H1 (cell line): Measurements from ENCODE around the gene USP53. TPM values are rescaled to one million over a fixed set of nuclear protein-coding genes. Genes with fewer than 3 reads are reported as not detected.
A peak's percentile ranks its signal among the peaks of the same experiment; 100 is the strongest.

Source experiments
- CTCF ChIA-PET: fragments of 300-600 bp; sonication (Branson Sonifier 250); formaldehyde crosslinking; loops from one replicate; lab custom pipeline; 2021; ENCODE audit not compliant: partially characterized antibody; lab: Charles Lee
- POLR2A ChIA-PET: fragments of 300-600 bp; sonication (Branson Sonifier 250); formaldehyde crosslinking; loops from one replicate; lab custom pipeline; 2021; ENCODE audit warnings: inconsistent platforms; ENCODE audit not compliant: partially characterized antibody; lab: Charles Lee
- DNase-seq, 2 experiments: peaks; one replicate each; pipeline versions ENCODE4 v3.0.0 to v3.0.0-alpha.2; 2010 to 2022; ENCODE audit warnings: low spot score in 2 of 2, low read depth in 1 of 2, mixed read lengths in 1 of 2
- FAIRE-seq: peaks from 2 replicates; lab custom pipeline; 2011; peaks lifted over from hg19 to GRCh38; lab: Jason Lieb, UNC
- H2AFZ ChIP-seq: 2 replicates; pipeline ENCODE4 v1.8.1; 2012; ENCODE audit warnings: low read length, inconsistent platforms
- H2AK5ac ChIP-seq: 2 replicates; pipeline ENCODE4 v1.6.1; 2013; ENCODE audit warnings: low read depth, low read length
- H2BK120ac ChIP-seq: replicated peaks from 2 replicates; pipeline ENCODE3; 2013; ENCODE audit warnings: low read depth, low read length, inconsistent platforms
- H2BK12ac ChIP-seq: 2 replicates; pipeline ENCODE4 v1.6.1; 2013; ENCODE audit warnings: low read depth, low read length
- H2BK15ac ChIP-seq: 2 replicates; pipeline ENCODE4 v1.6.1; 2013; ENCODE audit warnings: low read length
- H2BK20ac ChIP-seq: 2 replicates; pipeline ENCODE4 v1.6.1; 2013; ENCODE audit warnings: low read length
- H2BK5ac ChIP-seq: 2 replicates; pipeline ENCODE4 v1.6.1; 2013; ENCODE audit warnings: low read depth, low read length
- H3K14ac ChIP-seq: 2 replicates; pipeline ENCODE4 v1.6.1; 2013; ENCODE audit warnings: inconsistent platforms; ENCODE audit not compliant: insufficient read length
- H3K18ac ChIP-seq: 2 replicates; pipeline ENCODE4 v1.6.1; 2013; ENCODE audit warnings: low read length; ENCODE audit errors: extremely low read depth
- H3K23ac ChIP-seq: 2 replicates; pipeline ENCODE4 v1.6.1; 2013; ENCODE audit warnings: inconsistent platforms; ENCODE audit not compliant: insufficient read length
- H3K23me2 ChIP-seq: 2 replicates; pipeline ENCODE4 v1.6.1; 2013; ENCODE audit warnings: low read depth, low read length
- H3K27ac ChIP-seq: 2 replicates; pipeline ENCODE4 v1.6.1; 2011; ENCODE audit warnings: low read depth, low read length, inconsistent platforms
- H3K27me3 ChIP-seq, 4 experiments: replicated peaks in 1 of 4; 1 replicate in 1 of 4; 2 replicates in 3 of 4; pipeline versions ENCODE4 v1.6.1 to v1.8.1; 2011 to 2013; ENCODE audit warnings: low read length in 3 of 4, mild to moderate bottlenecking in 3 of 4, inconsistent platforms in 2 of 4, mixed read lengths in 2 of 4, moderate library complexity in 1 of 4; ENCODE audit not compliant: control insufficient read depth in 3 of 4, insufficient read depth in 3 of 4; ENCODE audit errors: extremely low read depth in 1 of 4
- H3K36me3 ChIP-seq, 4 experiments: 2 replicates each; pipeline versions ENCODE4 v1.6.1 to v1.8.1; 2011 to 2013; ENCODE audit warnings: mild to moderate bottlenecking in 4 of 4, low read length in 3 of 4, moderate library complexity in 2 of 4, control low read depth in 1 of 4, inconsistent platforms in 1 of 4; ENCODE audit not compliant: insufficient read depth in 4 of 4, control insufficient read depth in 2 of 4
- H3K4ac ChIP-seq: replicated peaks from 2 replicates; pipeline ENCODE3; 2013; ENCODE audit warnings: low read length, low read depth, mixed read lengths, inconsistent platforms; ENCODE audit not compliant: insufficient read length
- H3K4me1 ChIP-seq, 4 experiments: replicated peaks in 1 of 4; 1 replicate in 1 of 4; 2 replicates in 3 of 4; pipeline versions ENCODE4 v1.6.1 to v1.8.1; 2011 to 2013; ENCODE audit warnings: low read length in 3 of 4, inconsistent platforms in 2 of 4, mixed read lengths in 1 of 4; ENCODE audit not compliant: insufficient read depth in 4 of 4, control insufficient read depth in 3 of 4
- H3K4me2 ChIP-seq, 2 experiments: 2 replicates each; pipeline versions ENCODE4 v1.6.1 to v1.8.1; 2011 to 2013; ENCODE audit warnings: low read depth in 2 of 2, low read length in 2 of 2, control low read depth in 1 of 2, inconsistent platforms in 1 of 2, mild to moderate bottlenecking in 1 of 2; ENCODE audit not compliant: insufficient read depth in 1 of 2
- H3K4me3 ChIP-seq, 4 experiments: fragments of 200-600, 300-600 bp in 1 of 4; sonication (generic), shearing (Covaris generic), sonication (Bioruptor Twin) in 1 of 4; 2 replicates each; pipeline versions ENCODE4 v1.5.1 to v1.8.1; 2011 to 2016; ENCODE audit warnings: low read length in 4 of 4, low read depth in 3 of 4, control low read depth in 2 of 4, inconsistent platforms in 2 of 4, mild to moderate bottlenecking in 2 of 4, mixed read lengths in 1 of 4, moderate library complexity in 1 of 4; ENCODE audit not compliant: insufficient read depth in 2 of 4; ENCODE audit errors: extremely low read depth in 1 of 4
- H3K56ac ChIP-seq: replicated peaks from 2 replicates; pipeline ENCODE3; 2013; ENCODE audit warnings: low read depth, mild to moderate bottlenecking, mixed read lengths, low read length, inconsistent platforms; ENCODE audit not compliant: insufficient read length
- H3K79me1 ChIP-seq: 2 replicates; pipeline ENCODE4 v1.6.1; 2013; ENCODE audit warnings: low read depth, low read length, control low read depth
- H3K79me2 ChIP-seq, 2 experiments: 2 replicates each; pipeline versions ENCODE4 v1.6.1 to v1.8.1; 2012 to 2013; ENCODE audit warnings: low read length in 2 of 2, mild to moderate bottlenecking in 2 of 2, inconsistent platforms in 1 of 2; ENCODE audit not compliant: insufficient read depth in 2 of 2, control insufficient read depth in 1 of 2
- H3K9ac ChIP-seq, 4 experiments: replicated peaks in 1 of 4; 1 replicate in 1 of 4; 2 replicates in 3 of 4; pipeline versions ENCODE4 v1.6.1 to v1.8.1; 2011 to 2013; ENCODE audit warnings: low read depth in 3 of 4, low read length in 3 of 4, control low read depth in 2 of 4, mild to moderate bottlenecking in 2 of 4, moderate library complexity in 2 of 4, inconsistent platforms in 1 of 4; ENCODE audit errors: extremely low read depth in 1 of 4
- H3K9me3 ChIP-seq, 2 experiments: 2 replicates each; pipeline versions ENCODE4 v1.6.1 to v1.8.1; 2012 to 2013; ENCODE audit warnings: mild to moderate bottlenecking in 2 of 2, moderate library complexity in 2 of 2, control low read depth in 1 of 2, inconsistent platforms in 1 of 2, low read depth in 1 of 2, low read length in 1 of 2, mixed read lengths in 1 of 2; ENCODE audit not compliant: insufficient read depth in 2 of 2
- H4K20me1 ChIP-seq, 2 experiments: replicated peaks in 1 of 2; 2 replicates each; pipeline versions ENCODE3 to v1.8.1; 2011 to 2013; ENCODE audit warnings: inconsistent platforms in 2 of 2, low read length in 2 of 2, mild to moderate bottlenecking in 1 of 2; ENCODE audit not compliant: insufficient read depth in 2 of 2, control insufficient read depth in 1 of 2
- H4K5ac ChIP-seq: 2 replicates; pipeline ENCODE4 v1.6.1; 2013; ENCODE audit warnings: low read length, low read depth, mixed read lengths, inconsistent platforms; ENCODE audit not compliant: insufficient read length
- H4K8ac ChIP-seq: 2 replicates; pipeline ENCODE4 v1.8.0; 2013; ENCODE audit warnings: mild to moderate bottlenecking, moderate library complexity, low read length, inconsistent platforms; ENCODE audit not compliant: insufficient read depth; ENCODE audit errors: extremely low read depth
- H4K91ac ChIP-seq: replicated peaks from 2 replicates; pipeline ENCODE3; 2013; ENCODE audit warnings: low read length, mixed read lengths, inconsistent platforms; ENCODE audit not compliant: insufficient read length
- BCL11A ChIP-seq, 2 experiments: IDR thresholded peaks; one replicate each; pipeline ENCODE4 v1.6.1; 2011; ENCODE audit warnings: low read depth in 2 of 2, low read length in 2 of 2, mild to moderate bottlenecking in 2 of 2
- CHD2 ChIP-seq: IDR thresholded peaks from 2 replicates; pipeline ENCODE4 v1.6.1; 2012; ENCODE audit warnings: low read length, improper control_type of control experiment
- KDM5A ChIP-seq: fragments of 200-600 bp; IDR thresholded peaks from 2 replicates; pipeline ENCODE4 v1.7.1; 2012; ENCODE audit warnings: mild to moderate bottlenecking, low read length, inconsistent platforms, mixed read lengths
- MAFK ChIP-seq: IDR thresholded peaks from 2 replicates; pipeline ENCODE4 v1.6.1; 2012; ENCODE audit warnings: low read depth, mild to moderate bottlenecking, improper control_type of control experiment, low read length
- RBBP5 ChIP-seq: IDR thresholded peaks from 2 replicates; pipeline ENCODE4 v1.7.1; 2012; ENCODE audit warnings: low read depth, mild to moderate bottlenecking, inconsistent platforms, low read length, moderate library complexity, borderline replicate concordance
- RFX5 ChIP-seq: IDR thresholded peaks from 2 replicates; pipeline ENCODE4 v1.6.1; 2011; ENCODE audit warnings: low read depth, low read length, improper control_type of control experiment, borderline replicate concordance
- SIX5 ChIP-seq: IDR thresholded peaks from 2 replicates; pipeline ENCODE4 v1.6.1; 2011; ENCODE audit warnings: mild to moderate bottlenecking, low read depth, low read length
- WGBS, 2 experiments: shearing (Covaris generic) in 1 of 2; methylation state at CpG; one replicate each; pipeline versions ENCODE4 v1.1.6 to v1.1.7; 2013 to 2015; ENCODE audit warnings: low lambda C conversion rate in 2 of 2, mixed read lengths in 2 of 2, inconsistent platforms in 1 of 2, low coverage in 1 of 2, missing lambda C conversion rate in 1 of 2; ENCODE audit not compliant: insufficient replicate concordance in 2 of 2, insufficient coverage in 1 of 2, insufficient read length in 1 of 2; ENCODE audit errors: extremely low coverage in 1 of 2, missing lambda C conversion rate in 1 of 2; 5-methylcytosine and 5-hydroxymethylcytosine counted together
- polyA plus RNA-seq, 7 experiments: library from polyadenylated mRNA; depleted of rRNA in 3 of 7; stranded (reverse) in 5 of 7; unstranded in 2 of 7; fragments of >200 nt in 5 of 7; fragments of 200-250 nt in 2 of 7; gene quantifications; 1 replicate in 5 of 7; 2 replicates in 1 of 7; 4 replicates in 1 of 7; pipeline versions ENCODE4 v1.2.1 to v1.2.3, GENCODE V29; 2011 to 2013; ENCODE audit warnings: missing spikeins in 2 of 7, mixed read lengths in 2 of 7
- total RNA-seq: library from RNA; stranded (reverse); fragmentation: NEBNext Ultra II Directional; extraction: Animal tissue kit (Norgen Biotek cat#: 25700); gene quantifications from 2 replicates; pipeline ENCODE4 v1.2.1, GENCODE V29; 2021

Gene USP53
- total and polyA plus RNA-seq, 2 of the 8 experiments (the other 6 are each of a cell fraction or from before 2014, with no cell fraction given), result 2.9 to 14.9 TPM

- DNase-seq, result no peak
- no peak overlapping the region for H3K4ac ChIP-seq
- H3K4me2 ChIP-seq, result no peak overlapping the region
- no peaks in the 10 kb centered on the region for H3K23me2 ChIP-seq
- FAIRE-seq, result peak; percentile 57
- no peaks in the 10 kb centered on the region for H3K27me3 ChIP-seq
- H3K36me3 ChIP-seq, result no peaks in the 10 kb centered on the region; a peak in 1 of 8 replicates
- no peak overlapping the region for H2BK12ac ChIP-seq
- no peak overlapping the region for H3K9ac ChIP-seq
- H3K27ac ChIP-seq, result no peak overlapping the region
- no peak overlapping the region for H2BK15ac ChIP-seq
- no peak overlapping the region for H3K56ac ChIP-seq
- no peak overlapping the region for H2AK5ac ChIP-seq
- no peak overlapping the region for H3K18ac ChIP-seq
- H3K9me3 ChIP-seq, result no peaks in the 10 kb centered on the region
- no peak overlapping the region for H3K23ac ChIP-seq
- H2BK5ac ChIP-seq, result no peak overlapping the region
- no peak overlapping the region for H4K8ac ChIP-seq
- H4K20me1 ChIP-seq, result no peaks in the 10 kb centered on the region
- ChIA-PET CTCF (interaction anchor here (1.6 kb wide), 1 partner anchor 10 kb away, joined by 3 read pairs; no protein-coding TSS in a partner anchor), POLR2A (no interaction called here)
- H3K4me1 ChIP-seq, result peaks cover 0 to 2% (median 0%) of the 10 kb centered on the region in 4 experiments; a peak in 1 of 7 replicates
- no peaks in the 10 kb centered on the region for H3K79me2 ChIP-seq
- no peak overlapping the region for H3K14ac ChIP-seq
- no peak overlapping the region for H2BK20ac ChIP-seq
- H4K5ac ChIP-seq, result no peak overlapping the region
- no peak overlapping the region for H2AFZ ChIP-seq
- H3K4me3 ChIP-seq, result no peak overlapping the region
- no peak for TF ChIP-seq SIX5
- no peak for TF ChIP-seq RBBP5
- TF ChIP-seq BCL11A (IDR thresholded peaks at IDR 0.05; ENCODE audit: low read depth in 2 of 2, low read length in 2 of 2), result no peak
- no peak for TF ChIP-seq CHD2
- TF ChIP-seq KDM5A, result no peak
- TF ChIP-seq RFX5, result no peak
- TF ChIP-seq MAFK, result 0 out of 2 replicates have a peak, but pooled peaks have one; percentile 20
- no peak overlapping the region for H4K91ac ChIP-seq
- 80% methylated on average over 4 of the region's 4 CpGs; no CpG with 5 or more reads in 1 of the 2 experiments for WGBS, 2 experiments
- no peaks in the 10 kb centered on the region for H3K79me1 ChIP-seq
- H2BK120ac ChIP-seq, result no peak overlapping the region
Observed at GRCh38 chr4:119284876-119285780, 72.6 kb downstream of the USP53 start.
